Measurements from ENCODE around the gene BSCL2. TPM values are rescaled to one million over a fixed set of nuclear protein-coding genes. Genes with fewer than 3 reads are reported as not detected.

The BSCL2 gene
- total RNA-seq, 4 donors from 2014 or later, result 25.4 to 68.2 (median 45.1) TPM

DNA sequence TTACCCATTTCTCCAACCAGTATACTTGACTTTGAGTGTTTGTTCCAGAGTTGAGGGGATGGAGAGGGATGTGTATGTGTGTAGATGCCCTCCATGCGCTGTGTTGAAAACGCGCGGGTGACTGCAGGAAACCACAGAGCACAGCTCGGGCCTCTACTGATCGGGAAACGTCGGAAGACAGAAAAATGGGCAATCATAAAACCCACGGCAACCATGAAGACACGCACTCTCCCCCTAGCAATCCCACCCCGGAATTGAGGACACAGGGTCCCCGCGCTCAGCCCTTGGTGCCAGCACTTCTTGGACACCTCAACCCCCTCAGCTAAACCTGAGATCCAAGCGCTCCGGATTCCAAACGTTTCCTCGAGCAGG is 36.0 kb downstream of the BSCL2 start:
- TF ChIP-seq, protein P1, sequence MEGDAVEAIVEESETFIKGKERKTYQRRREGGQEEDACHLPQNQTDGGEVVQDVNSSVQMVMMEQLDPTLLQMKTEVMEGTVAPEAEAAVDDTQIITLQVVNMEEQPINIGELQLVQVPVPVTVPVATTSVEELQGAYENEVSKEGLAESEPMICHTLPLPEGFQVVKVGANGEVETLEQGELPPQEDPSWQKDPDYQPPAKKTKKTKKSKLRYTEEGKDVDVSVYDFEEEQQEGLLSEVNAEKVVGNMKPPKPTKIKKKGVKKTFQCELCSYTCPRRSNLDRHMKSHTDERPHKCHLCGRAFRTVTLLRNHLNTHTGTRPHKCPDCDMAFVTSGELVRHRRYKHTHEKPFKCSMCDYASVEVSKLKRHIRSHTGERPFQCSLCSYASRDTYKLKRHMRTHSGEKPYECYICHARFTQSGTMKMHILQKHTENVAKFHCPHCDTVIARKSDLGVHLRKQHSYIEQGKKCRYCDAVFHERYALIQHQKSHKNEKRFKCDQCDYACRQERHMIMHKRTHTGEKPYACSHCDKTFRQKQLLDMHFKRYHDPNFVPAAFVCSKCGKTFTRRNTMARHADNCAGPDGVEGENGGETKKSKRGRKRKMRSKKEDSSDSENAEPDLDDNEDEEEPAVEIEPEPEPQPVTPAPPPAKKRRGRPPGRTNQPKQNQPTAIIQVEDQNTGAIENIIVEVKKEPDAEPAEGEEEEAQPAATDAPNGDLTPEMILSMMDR (IDR thresholded peaks at IDR 0.05), result no peak
- TF ChIP-seq POLR2A (IDR thresholded peaks at IDR 0.05), result no peak
- peak overlapping the region; percentile 90 for H3K4me3 ChIP-seq (ENCODE audit: low read depth, poor library complexity, severe bottlenecking)
- 1 to 2% methylated on average over 17 of the region's 17 CpGs for WGBS, 2 donors
- DNase-seq (ENCODE audit: low spot score in 2 of 2), result no peak
- intact Hi-C loops (cut with DNase I; ENCODE audit: low total_unique reads), result no loop called here

DNA sequence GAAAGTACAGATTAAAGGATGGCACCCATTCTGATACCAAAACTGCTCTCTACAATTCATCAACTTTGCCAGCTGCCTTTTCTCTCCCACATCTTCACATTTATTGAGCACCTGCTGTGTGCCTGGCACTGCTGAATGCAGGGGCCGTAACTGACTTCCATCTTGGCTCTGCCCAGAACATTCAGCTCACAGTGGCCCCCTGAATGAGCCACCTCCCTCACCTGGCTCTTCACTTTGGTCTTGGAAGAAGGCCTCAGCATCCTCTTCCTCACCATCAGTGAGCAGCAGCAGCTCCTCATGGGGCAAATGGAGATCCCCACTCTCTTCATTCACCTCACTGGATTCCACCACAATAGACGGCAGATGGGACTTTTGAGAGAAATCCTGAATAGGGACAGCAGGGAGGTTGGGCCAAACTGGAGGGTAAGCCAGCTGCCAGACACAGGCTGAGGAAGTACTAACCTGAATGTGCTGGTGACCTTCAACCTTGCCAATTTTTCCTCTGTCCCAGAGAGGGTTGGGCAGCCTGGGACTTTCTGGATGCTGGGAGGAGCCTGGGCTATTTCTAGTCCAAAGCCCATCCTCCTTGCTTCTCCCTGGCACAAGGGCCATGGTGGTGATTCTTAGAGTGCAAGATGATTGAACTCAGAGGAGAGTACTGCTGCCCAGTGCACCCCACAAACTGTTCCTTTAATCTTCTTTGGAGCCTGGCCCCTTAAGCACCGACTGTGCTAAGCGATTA is 37.6 kb downstream of the BSCL2 start:
- no peak for DNase-seq (ENCODE audit: low spot score in 2 of 2)
- no peak overlapping the region for H3K4me3 ChIP-seq (ENCODE audit: low read depth, poor library complexity, severe bottlenecking)
- TF ChIP-seq POLR2A (IDR thresholded peaks at IDR 0.05), result no peak
- TF ChIP-seq, protein P1 (IDR thresholded peaks at IDR 0.05), result no peak
- intact Hi-C loops (cut with DNase I; ENCODE audit: low total_unique reads), result no loop called here
- WGBS, 2 donors, result 63 to 64% methylated on average over 4 of the region's 4 CpGs

DNA sequence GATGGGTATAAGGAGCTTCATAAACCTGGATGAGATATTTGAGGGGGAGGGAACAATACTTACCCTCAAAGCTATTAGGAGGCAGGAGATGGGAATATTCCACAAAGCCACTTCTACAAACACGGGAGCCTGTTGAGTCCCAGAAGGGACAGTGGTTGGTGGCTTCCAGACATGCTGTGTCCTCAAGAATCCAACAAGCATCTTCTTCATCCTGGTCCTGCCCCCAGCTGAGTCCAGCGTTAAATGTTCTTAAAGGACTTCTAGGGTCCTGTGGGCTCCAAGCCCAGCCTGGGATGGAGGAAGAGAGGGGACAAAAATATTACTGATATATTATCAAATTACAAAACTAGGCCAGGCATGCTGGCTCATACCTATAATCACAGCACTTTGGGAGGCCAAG is 39.8 kb downstream of the BSCL2 start:
- 84 to 87% methylated on average over 2 of the region's 2 CpGs for WGBS, 2 donors
- TF ChIP-seq POLR2A (IDR thresholded peaks at IDR 0.05), result no peak
- TF ChIP-seq, protein P1 (IDR thresholded peaks at IDR 0.05), result no peak
- intact Hi-C loops (cut with DNase I; ENCODE audit: low total_unique reads), result no loop called here
- no peak for DNase-seq (ENCODE audit: low spot score in 2 of 2)
- no peak overlapping the region for H3K4me3 ChIP-seq (ENCODE audit: low read depth, poor library complexity, severe bottlenecking)

DNA sequence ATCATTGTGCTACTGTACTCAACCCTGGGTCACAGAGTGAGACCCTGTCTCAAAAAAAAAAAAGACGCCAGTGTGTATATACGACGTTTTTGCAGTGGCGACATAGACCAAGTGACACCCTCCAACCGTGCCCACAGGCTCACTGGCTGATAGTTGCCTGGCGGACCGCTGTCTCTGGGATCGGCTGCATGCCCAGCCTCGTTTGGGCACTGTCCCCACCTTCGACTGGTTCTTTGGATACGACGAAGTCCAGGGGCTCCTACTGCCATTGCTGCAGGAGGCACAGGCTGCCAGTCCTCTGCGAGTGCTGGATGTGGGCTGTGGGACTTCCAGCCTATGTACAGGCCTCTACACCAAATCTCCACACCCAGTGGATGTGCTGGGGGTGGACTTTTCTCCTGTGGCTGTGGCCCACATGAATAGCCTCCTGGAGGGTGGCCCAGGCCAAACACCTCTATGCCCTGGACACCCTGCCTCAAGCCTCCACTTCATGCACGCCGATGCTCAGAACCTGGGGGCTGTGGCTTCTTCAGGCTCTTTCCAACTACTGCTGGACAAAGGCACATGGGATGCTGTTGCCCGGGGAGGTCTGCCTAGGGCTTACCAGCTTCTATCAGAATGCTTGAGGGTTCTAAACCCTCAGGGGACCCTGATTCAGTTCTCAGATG is 40.8 kb downstream of the BSCL2 start:
- H3K4me3 ChIP-seq (ENCODE audit: low read depth, poor library complexity, severe bottlenecking), result peak overlapping the region; percentile 60
- 22 to 53% methylated on average over 12 to 16 of the region's 16 CpGs for WGBS, 2 donors

DNA sequence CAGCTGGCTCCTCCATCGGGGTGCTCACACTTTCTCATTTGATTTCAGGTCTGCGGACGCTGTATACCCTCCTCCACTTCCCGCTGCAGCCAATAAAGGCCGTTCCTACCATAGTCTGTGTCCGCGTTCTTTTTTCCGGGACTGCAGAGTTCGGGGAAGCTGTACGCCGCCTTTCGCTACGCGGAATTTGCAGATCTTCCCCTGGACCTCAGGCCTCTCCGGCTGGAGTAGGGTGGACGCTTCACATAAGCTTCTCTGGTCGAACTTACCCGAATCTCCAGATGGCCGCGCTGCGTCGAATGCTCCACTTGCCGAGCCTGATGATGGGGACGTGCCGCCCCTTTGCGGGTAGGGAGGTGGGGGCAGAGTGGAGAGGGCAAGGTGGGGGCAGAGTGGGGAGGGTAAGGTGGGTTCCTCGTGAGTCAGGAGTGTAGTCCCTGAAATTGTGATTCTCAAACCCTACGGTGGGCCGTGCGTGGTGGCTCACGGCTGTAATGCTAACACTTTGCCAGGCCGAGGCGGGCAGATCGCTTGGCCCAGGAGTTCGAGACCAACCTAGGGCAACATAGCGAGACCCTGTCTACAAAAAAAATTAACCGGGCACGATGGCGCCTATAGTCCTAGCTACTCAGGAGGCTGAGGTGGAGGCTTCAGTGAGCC is 41.5 kb downstream of the BSCL2 start:
- TF ChIP-seq POLR2A (IDR thresholded peaks at IDR 0.05), result no peak
- TF ChIP-seq, protein P1 (IDR thresholded peaks at IDR 0.05), result no peak
- 1 to 2% methylated on average over 39 of the region's 39 CpGs for whole genome bisulfite sequencing, 2 donors
- no peak for DNase-seq (ENCODE audit: low spot score in 2 of 2)
- peak overlapping the region; percentile 60 for H3K4me3 ChIP-seq (ENCODE audit: low read depth, poor library complexity, severe bottlenecking)
- intact Hi-C loops (cut with DNase I; ENCODE audit: low total_unique reads), result no loop called here

More for the DNA sequence above, 40.8 kb downstream of the BSCL2 start:
- no peak for DNase-seq (ENCODE audit: low spot score in 2 of 2)
- no peak for TF ChIP-seq POLR2A (IDR thresholded peaks at IDR 0.05)
- TF ChIP-seq, protein P1 (IDR thresholded peaks at IDR 0.05), result no peak
- intact Hi-C loops (cut with DNase I; ENCODE audit: low total_unique reads), result no loop called here
